ENCODE measurements around the gene ZBTB2.

DNA sequence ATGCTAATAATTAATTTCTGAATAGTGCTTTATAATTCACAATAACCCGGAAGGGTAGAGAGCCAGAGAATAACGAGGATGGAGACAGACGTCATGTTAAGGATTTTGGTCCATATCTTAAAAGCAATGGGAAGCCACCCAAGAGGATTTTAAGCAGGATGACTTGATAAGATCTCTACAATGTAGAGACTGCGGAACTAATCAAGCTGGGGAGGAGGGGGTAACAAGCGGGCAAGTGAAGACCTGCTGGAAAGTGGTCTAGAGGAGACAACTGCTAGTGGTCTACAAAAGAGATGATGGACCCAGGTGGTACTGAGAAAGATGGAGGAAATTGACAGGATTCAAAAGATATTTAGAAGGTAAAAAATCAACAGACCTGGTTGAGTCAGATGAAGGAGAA lies 7.2 kb downstream of the ZBTB2 start:
- TF ChIP-seq, protein P1, sequence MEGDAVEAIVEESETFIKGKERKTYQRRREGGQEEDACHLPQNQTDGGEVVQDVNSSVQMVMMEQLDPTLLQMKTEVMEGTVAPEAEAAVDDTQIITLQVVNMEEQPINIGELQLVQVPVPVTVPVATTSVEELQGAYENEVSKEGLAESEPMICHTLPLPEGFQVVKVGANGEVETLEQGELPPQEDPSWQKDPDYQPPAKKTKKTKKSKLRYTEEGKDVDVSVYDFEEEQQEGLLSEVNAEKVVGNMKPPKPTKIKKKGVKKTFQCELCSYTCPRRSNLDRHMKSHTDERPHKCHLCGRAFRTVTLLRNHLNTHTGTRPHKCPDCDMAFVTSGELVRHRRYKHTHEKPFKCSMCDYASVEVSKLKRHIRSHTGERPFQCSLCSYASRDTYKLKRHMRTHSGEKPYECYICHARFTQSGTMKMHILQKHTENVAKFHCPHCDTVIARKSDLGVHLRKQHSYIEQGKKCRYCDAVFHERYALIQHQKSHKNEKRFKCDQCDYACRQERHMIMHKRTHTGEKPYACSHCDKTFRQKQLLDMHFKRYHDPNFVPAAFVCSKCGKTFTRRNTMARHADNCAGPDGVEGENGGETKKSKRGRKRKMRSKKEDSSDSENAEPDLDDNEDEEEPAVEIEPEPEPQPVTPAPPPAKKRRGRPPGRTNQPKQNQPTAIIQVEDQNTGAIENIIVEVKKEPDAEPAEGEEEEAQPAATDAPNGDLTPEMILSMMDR (IDR thresholded peaks at IDR 0.05; ENCODE audit: extremely low read depth in 1 of 2, insufficient read depth in 1 of 2, low read depth in 1 of 2, low read length in 2 of 2) = no peak
- TF ChIP-seq FOS (IDR thresholded peaks at IDR 0.05; ENCODE audit: borderline replicate concordance, insufficient read depth, low read length) = no peak
